HG03457 (cell line): ENCODE results near the gene PGAP6.
"Not testable (repeated sequence)": the region's sequence is repeated elsewhere in the genome, so short reads cannot be mapped to it uniquely, and the experiment has no call there.

Experiments
- ATAC-seq: cut with Tn5 transposase; IDR thresholded peaks from one replicate; pipeline ENCODE4 v1.9.1; 2021; ENCODE audit warnings: moderate number of reproducible peaks; ENCODE audit not compliant: unreplicated experiment

PGAP6 gene

GRCh38 chr16:379961-380761, 1.6 kb downstream of the PGAP6 start:
- ATAC-seq: no peak

DNA sequence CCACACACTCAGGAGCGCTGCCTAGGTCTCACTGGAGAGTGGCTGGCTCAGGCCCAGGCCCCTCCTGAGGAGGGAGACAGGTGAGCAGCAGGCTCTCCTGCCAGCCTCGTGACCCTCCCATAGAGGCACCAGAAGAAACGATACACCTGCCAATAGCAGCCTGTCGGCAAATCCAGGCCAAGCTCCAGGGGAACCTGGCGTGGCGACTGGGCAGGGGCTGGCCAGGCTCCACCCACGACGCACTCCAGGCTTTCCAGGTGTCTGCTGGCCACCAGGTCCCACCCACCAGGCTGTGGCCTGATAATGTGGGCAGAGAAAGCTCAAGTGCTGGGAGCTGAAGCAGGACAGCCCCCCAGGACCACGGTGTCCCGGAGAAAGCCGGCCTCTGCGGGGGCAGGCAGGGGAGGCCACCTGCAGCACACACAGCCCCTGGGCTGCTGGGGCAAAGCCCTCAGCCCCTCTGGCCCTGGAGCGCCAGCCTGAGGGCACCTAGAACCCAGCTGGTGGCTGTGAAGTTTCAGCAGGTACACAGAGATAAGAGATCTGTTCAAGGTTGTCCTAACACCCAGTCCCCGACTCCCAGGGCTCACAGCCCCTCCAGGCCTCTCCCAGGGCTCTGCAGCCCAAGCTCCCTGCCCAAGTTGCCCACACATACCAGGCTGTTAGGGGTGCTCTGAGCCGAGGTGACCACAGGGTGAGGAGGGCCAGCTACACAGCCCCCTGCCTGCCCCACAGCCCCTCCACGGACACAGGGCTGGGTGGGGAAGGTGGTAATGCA, 2.4 kb downstream of the PGAP6 start:
- no peak for ATAC-seq

GRCh38 chr16:378821-379182, 3.0 kb downstream of the PGAP6 start:
- ATAC-seq: no peak

GRCh38 chr16:378113-378820, 3.5 kb downstream of the PGAP6 start:
- ATAC-seq: not testable (repeated sequence)

DNA sequence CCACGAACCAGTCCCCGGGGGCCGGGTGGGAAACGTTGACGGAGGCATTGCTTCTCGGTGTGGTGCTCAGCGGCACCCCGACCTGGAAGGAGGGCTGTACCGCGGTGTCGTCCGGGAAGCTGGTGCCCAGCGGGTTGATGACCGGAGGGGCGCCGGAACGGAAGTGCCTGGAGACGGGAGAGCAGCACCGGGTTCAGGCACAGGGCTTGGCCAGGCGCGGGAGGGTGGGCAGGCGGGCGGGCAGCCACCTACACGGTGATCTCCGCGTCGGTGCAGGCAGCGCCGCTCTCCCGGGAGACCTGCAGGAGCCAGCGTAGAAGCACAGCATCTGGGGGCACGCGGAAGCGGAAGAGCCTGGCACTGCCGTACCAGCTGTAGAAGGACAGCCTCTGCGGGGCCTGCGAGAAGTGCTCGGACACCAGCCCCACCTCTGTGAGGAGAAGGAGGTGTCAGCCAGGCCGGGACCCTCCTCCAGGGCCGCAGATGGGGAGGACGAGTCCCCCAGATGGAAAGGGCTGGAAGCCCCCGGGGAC, 4.3 kb downstream of the PGAP6 start:
- no peak for ATAC-seq

DNA sequence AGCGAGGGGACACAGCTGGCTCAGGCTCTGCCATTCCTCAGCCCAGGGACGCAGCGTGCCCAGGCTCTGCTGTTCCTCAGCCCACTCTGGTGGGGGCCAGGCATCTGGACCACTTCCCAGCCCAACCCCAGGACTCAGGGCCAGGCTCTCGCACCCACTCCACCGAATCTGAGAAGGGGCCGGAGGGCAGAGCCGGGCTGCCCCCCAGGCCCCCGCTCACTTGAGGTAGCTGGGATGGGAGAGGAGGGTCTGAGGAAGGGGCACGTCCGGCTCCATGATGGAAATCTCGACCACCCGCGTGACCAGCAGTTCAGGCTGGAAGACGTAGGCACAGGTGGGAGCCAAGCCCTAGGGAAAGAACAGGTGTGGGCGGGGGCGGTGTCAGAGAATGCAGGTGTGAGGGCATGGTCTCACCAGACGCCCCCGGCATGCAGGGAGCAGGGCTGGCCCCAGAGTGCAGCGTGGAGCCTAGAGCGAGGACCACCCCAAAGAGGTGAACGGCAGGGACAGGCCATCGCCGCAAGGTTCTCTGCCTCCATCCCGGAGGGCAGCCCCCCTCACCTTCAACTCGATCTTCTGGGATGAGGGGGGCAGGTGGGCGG, 4.9 kb downstream of the PGAP6 start:
- ATAC-seq: no peak

DNA sequence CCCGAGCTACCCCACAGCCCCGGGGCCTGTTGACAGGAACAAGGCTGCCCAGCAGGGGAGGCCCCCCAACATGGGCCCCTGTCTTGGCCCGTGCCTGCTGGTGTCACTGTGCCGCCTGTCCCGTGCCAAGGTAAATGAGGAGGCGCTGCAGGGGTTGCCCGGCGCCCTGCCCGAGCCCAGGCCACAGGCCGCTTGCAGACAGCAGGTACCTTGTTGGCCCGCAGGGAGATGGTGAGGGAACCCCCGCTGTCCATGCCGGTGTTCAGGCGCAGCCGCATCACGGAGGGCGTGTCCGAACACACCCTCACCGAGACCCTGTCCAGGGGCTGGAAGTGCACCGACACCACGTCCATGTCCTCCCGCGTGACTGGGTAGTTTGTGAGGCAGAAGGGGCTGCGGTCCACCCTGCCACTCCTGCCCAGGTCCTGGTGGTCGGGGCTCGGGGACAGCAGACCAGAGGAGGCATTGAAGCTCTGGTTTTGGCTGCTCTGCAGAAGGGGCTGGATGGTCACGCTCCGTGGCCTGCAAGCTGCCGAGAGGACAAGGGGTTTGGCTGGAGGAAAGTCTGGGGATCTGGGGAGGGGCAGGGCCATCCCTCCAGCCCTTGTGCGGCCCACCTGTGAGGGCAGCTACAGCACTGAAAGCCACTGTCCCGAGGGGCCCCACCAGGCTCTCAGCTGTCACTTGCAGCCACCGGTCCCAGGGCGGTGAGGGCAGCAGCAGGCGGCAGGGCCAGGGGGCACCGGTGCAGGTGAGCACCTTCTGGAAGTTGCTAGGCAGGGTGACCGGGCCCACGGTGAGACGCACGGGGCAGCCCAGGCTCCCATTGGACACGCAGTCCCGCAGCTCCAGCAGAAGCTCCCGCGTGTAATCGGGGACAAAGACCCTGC, 5.6 kb downstream of the PGAP6 start:
- no peak for ATAC-seq

DNA sequence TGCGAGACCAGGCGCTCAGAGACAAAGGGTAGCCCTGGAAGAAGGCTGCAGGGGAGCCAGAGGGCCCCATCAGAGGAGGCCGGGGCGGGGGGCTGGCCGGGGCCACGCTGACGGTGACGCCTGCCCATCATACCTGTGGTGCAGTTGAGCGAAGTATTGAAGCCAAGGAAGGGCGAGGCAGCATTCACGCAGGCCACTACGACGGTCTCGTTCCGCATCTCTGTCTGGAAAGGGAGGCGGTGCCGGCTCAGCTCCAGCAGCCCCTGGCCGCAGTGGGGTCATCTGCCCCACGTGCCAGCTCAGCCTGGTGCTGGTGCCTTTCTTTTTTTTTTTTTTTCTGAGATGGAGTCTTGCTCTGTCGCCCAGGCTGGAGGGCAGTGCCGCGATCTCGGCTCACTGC, 6.6 kb downstream of the PGAP6 start:
- no peak for ATAC-seq

- no peak for ATAC-seq
Observed at GRCh38 chr16:374616-374926, 7.2 kb downstream of the PGAP6 start.

- ATAC-seq: no peak
Observed at GRCh38 chr16:373848-374615, 7.7 kb downstream of the PGAP6 start.

GRCh38 chr16:373020-373598, 8.7 kb downstream of the PGAP6 start:
- ATAC-seq: no peak

DNA sequence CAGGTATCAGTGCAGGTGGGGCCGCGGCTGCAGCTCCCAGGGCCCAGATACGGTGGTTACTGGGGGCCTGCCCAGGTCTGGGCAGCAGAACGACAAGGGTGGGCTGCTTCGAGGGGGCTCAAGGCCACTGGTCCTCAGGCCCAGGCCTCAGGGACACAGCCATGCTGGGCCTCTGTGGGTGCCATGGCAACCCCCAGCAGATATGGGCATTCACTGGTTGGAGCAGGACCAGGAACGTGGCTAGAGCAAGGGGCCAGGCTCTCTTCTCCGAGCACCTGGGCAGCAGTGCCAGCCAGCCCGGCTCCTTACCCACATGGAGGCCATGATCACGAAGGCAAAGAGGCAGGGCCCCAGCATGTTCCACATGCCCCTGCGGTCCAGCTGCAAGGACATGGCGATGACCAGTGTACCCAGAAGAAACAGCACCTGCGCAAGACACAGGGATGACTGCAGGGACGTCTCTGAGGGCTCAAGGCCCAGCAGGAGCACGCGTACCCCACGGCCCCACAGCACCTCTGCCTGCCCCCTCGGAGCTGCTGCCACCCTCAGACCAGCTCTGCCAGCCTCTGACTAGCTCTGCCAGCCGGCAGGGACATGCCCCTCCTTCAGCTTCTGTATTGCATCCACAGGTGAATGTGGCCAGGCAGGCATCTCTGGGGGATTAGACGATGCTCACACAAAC, 9.3 kb downstream of the PGAP6 start:
- ATAC-seq: no peak

DNA sequence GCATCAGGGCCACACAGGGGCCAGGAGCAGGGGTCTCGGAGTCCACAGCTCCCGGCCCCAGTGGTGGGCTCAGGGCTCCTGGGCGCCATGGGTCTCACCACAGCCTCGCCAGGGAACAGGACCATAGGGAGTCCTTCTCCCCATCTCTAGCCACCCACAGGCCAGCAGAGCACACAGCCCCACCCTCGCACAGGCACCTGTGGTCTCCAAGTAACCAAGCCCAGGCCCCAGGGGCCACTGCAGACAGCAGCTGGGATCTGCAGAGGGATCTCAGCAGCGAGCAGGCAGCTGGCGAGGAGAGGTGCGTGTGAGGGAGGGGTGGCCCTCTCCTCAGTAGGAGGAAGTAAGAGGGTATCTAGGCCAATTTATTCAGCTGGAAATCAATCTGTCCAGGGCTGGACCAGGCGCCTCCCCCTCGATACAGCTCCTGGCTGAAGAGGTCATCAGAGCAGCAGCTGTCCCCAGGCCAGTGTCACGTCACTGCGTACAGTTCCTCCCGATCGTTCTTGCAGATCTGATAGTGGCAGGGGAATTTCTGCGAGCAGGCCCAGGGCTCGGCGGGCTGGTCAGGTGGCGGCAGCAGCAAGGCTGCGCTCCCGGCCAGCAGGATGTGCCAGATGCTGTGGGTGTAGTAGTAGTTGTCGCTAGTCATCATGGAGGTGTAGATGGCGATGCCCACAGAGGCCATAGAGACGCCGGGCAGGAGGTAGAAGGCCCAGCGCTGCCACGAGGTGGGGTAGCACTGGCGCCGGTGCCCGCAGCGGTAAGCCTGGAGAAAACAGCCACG, 10.1 kb downstream of the PGAP6 start:
- ATAC-seq: no peak

- ATAC-seq: no peak
Observed at GRCh38 chr16:370979-371514, 10.7 kb downstream of the PGAP6 start.

GRCh38 chr16:370443-370842, 11.3 kb downstream of the PGAP6 start, which contains the start of gene MRPL28:
Gene MRPL28 (minus strand): TSS chr16:370538. CDS start chr16:370218, 320 bp downstream.
- ATAC-seq: peak; percentile 35

DNA sequence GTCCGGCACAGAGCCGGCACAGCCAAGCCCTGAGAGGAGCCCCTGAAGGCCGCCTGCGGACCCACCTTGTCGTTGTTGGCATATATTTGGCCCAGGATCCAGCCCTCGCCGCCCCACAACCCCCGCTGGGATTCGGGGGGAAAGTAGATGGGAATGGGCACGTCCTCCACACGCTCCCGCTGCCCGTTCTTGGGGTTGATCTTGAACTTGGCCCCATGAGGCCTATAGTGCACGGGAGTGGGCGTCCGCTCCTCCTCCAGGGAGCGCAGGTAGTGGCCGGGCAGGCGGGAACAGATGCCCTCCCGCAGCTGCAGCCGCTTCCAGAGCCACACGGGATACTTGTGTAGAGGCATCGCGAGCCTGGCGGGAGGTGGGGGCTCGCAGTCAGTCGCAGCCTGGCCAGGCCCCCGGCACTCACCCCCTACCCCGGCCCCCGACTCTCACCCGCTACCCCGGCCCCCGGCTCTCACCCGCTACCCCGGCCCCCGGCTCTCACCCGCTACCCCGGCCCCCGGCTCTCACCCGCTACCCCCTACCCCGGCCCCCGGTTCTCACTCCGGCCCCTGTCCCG, 11.8 kb downstream of the PGAP6 start:
- no peak for ATAC-seq

DNA sequence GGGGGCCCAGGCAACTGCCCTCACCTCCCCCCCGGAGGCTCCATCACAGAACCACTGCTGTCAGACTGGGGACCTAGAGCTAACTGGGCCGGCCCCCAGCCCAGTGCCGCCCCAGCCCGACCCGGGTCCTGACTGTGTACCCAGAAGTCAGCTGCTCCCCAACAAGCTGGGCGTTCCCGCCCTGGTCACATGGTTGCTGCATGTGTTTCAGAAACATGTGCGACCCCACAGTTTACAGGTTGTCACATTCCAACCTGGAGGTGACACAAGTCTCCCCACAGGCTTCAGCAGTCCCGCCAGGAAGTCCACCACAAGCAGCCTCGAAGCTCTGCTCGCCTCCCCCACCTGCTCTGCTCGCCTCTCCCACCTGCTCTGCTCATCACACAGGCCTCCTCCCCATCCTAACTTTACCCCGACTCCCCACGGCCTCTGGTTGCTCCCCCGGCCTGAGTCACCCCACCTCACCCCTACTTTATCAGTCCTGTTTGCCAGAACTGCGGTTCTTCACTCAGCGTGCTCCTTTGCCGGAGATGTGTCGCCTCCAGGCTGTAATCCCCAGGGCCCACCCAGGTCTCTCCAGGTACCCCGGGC, 12.4 kb downstream of the PGAP6 start:
- ATAC-seq: no peak
